ENCODE measurements around the gene ELMO3.

ELMO3 gene

GRCh38 chr16:67228034-67228785 lies 29.3 kb downstream of the ELMO3 start:
- H3K4me3 ChIP-seq (ENCODE audit: low read depth, low read length): peak overlapping the region; percentile 99
- TF ChIP-seq CTCF (IDR thresholded peaks at IDR 0.05; ENCODE audit: low read depth, low read length): no peak

GRCh38 chr16:67228905-67229304 lies 30.0 kb downstream of the ELMO3 start:
- TF ChIP-seq CTCF (IDR thresholded peaks at IDR 0.05; ENCODE audit: low read depth, low read length): no peak
- H3K4me3 ChIP-seq (ENCODE audit: low read depth, low read length): no peak overlapping the region

GRCh38 chr16:67229906-67230808 lies 31.2 kb downstream of the ELMO3 start:
- no peak for TF ChIP-seq CTCF (IDR thresholded peaks at IDR 0.05; ENCODE audit: low read depth, low read length)
- no peak overlapping the region for H3K4me3 ChIP-seq (ENCODE audit: low read depth, low read length)

GRCh38 chr16:67230809-67231660 lies 32.1 kb downstream of the ELMO3 start:
- H3K4me3 ChIP-seq (ENCODE audit: low read depth, low read length): no peak overlapping the region
- no peak for TF ChIP-seq CTCF (IDR thresholded peaks at IDR 0.05; ENCODE audit: low read depth, low read length)

- TF ChIP-seq CTCF (IDR thresholded peaks at IDR 0.05; ENCODE audit: low read depth, low read length): no peak
- no peak overlapping the region for H3K4me3 ChIP-seq (ENCODE audit: low read depth, low read length)
Observed at GRCh38 chr16:67233596-67233995, 34.7 kb downstream of the ELMO3 start.

GRCh38 chr16:67234180-67234597 lies 35.3 kb downstream of the ELMO3 start:
- no peak for TF ChIP-seq CTCF (IDR thresholded peaks at IDR 0.05; ENCODE audit: low read depth, low read length)
- H3K4me3 ChIP-seq (ENCODE audit: low read depth, low read length): no peak overlapping the region

All from WI38 (cell line).